Endothelial cell of umbilical vein (primary cell): ENCODE measurements around the gene CECR2.

ENCODE experiments used
- CTCF ChIP-seq, 2 donors: IDR thresholded peaks; 1 replicate in 1 of 2; 2 replicates in 1 of 2; pipeline ENCODE4 v1.5.1; 2011; ENCODE audit warnings: low read length in 2 of 2, mild to moderate bottlenecking in 2 of 2, moderate library complexity in 2 of 2, control low read depth in 1 of 2, inconsistent platforms in 1 of 2, low read depth in 1 of 2; ENCODE audit not compliant: insufficient read depth in 1 of 2; ENCODE audit errors: extremely low read depth in 1 of 2
- FOS ChIP-seq: IDR thresholded peaks from 2 replicates; pipeline ENCODE4 v1.6.1; 2011; ENCODE audit warnings: mild to moderate bottlenecking, low read length, moderate library complexity, borderline replicate concordance; ENCODE audit not compliant: insufficient read depth
- JUN ChIP-seq: IDR thresholded peaks from 2 replicates; pipeline ENCODE4 v1.6.1; 2011; ENCODE audit warnings: borderline replicate concordance, low read depth; ENCODE audit not compliant: insufficient read length, insufficient read depth
- MAX ChIP-seq: IDR thresholded peaks from 2 replicates; pipeline ENCODE4 v1.6.1; 2011; ENCODE audit not compliant: insufficient read depth, insufficient read length
- MYC ChIP-seq: IDR thresholded peaks from one replicate; pipeline ENCODE4 v1.6.1; 2011; ENCODE audit warnings: mild to moderate bottlenecking, low read depth, low read length
- POLR2A ChIP-seq: IDR thresholded peaks from 2 replicates; pipeline ENCODE4 v1.6.1; 2012; ENCODE audit warnings: low read depth, mild to moderate bottlenecking, control low read depth, low read length
- POLR2AphosphoS5 ChIP-seq: IDR thresholded peaks from 2 replicates; pipeline ENCODE4 v1.6.1; 2012; ENCODE audit warnings: low read depth, mild to moderate bottlenecking, control low read depth, low read length, moderate library complexity; ENCODE audit not compliant: insufficient read depth

- no peak for TF ChIP-seq POLR2A
- TF ChIP-seq CTCF (IDR thresholded peaks at IDR 0.05; ENCODE audit: extremely low read depth in 1 of 2, insufficient read depth in 1 of 2, low read depth in 1 of 2, low read length in 2 of 2) = no peak
- no peak for TF ChIP-seq MAX
- TF ChIP-seq MYC = no peak
- TF ChIP-seq JUN = no peak
- TF ChIP-seq FOS = no peak
- TF ChIP-seq POLR2AphosphoS5 = no peak
Measured at GRCh38 chr22:17486719-17487118, 117.5 kb downstream of the CECR2 start.
